DOHH2 (cell line): ENCODE results near the gene MAL.

Experiments used
- H3F3A ChIP-seq: fragments of 200-600 bp; sonication (generic), shearing (Covaris generic); 2 replicates; pipeline ENCODE4 v1.6.0; 2016; ENCODE audit warnings: antibody characterized with exemption, mild to moderate bottlenecking; ENCODE audit not compliant: control insufficient read depth, insufficient read depth
- H3K27ac ChIP-seq: fragments of 200-600 bp; sonication (generic); 2 replicates; pipeline ENCODE4 v1.5.1; 2014; ENCODE audit warnings: low read depth, mild to moderate bottlenecking, low read length, moderate library complexity
- H3K27me3 ChIP-seq: fragments of 200-600 bp; sonication (generic); 2 replicates; pipeline ENCODE4 v1.6.1; 2014; ENCODE audit warnings: mild to moderate bottlenecking, low read length, mixed read lengths; ENCODE audit not compliant: control insufficient read depth
- H3K36me3 ChIP-seq: fragments of 200-600 bp; sonication (generic); 2 replicates; pipeline ENCODE4 v1.6.1; 2014; ENCODE audit warnings: mild to moderate bottlenecking, low read length, moderate library complexity, mixed read lengths; ENCODE audit not compliant: control insufficient read depth
- H3K4me1 ChIP-seq: fragments of 200-600 bp; sonication (generic); 2 replicates; pipeline ENCODE4 v1.6.1; 2014; ENCODE audit warnings: mild to moderate bottlenecking, low read length, mixed read lengths; ENCODE audit not compliant: control insufficient read depth
- H3K4me2 ChIP-seq: fragments of 200-600 bp; sonication (generic); 2 replicates; pipeline ENCODE4 v1.6.0; 2014; ENCODE audit warnings: mild to moderate bottlenecking, low read length, moderate library complexity
- H3K4me3 ChIP-seq: fragments of 200-600 bp; sonication (generic); 2 replicates; pipeline ENCODE4 v1.5.1; 2014; ENCODE audit warnings: mild to moderate bottlenecking, low read length, mixed read lengths
- H3K79me2 ChIP-seq: fragments of 200-600 bp; sonication (generic); 2 replicates; pipeline ENCODE4 v1.6.1; 2014; ENCODE audit warnings: mild to moderate bottlenecking, low read length, mixed read lengths; ENCODE audit not compliant: control insufficient read depth
- H3K9me2 ChIP-seq: fragments of 200-600 bp; sonication (generic); replicated peaks from 2 replicates; pipeline ENCODE4 v1.6.1; 2014; ENCODE audit warnings: mild to moderate bottlenecking, low read length, mixed read lengths; ENCODE audit not compliant: control insufficient read depth
- H3K9me3 ChIP-seq: fragments of 200-600 bp; sonication (generic); 2 replicates; pipeline ENCODE4 v1.6.1; 2014; ENCODE audit warnings: antibody characterized with exemption, low read length, mixed read lengths; ENCODE audit not compliant: control insufficient read depth, insufficient read depth
- H4K20me1 ChIP-seq: fragments of 200-600 bp; sonication (generic); 2 replicates; pipeline ENCODE4 v1.6.0; 2014; ENCODE audit warnings: low read depth, mild to moderate bottlenecking, antibody characterized with exemption, low read length, moderate library complexity; ENCODE audit not compliant: control insufficient read depth, insufficient read depth
- EZH2phosphoT487 ChIP-seq: fragments of 200-600 bp; sonication (generic); IDR thresholded peaks from 2 replicates; pipeline ENCODE4 v1.6.1; 2017; ENCODE audit warnings: borderline replicate concordance, mild to moderate bottlenecking, antibody characterized with exemption, low read length, moderate library complexity, mixed read lengths
- TF ChIP-seq, protein P1 (sequence below): fragments of 200-600 bp; sonication (generic); IDR thresholded peaks from one replicate; pipeline ENCODE4 v1.5.1; 2014; ENCODE audit warnings: antibody characterized with exemption, mild to moderate bottlenecking, low read depth, low read length; ENCODE audit not compliant: poor library complexity, severe bottlenecking

The MAL gene

DNA sequence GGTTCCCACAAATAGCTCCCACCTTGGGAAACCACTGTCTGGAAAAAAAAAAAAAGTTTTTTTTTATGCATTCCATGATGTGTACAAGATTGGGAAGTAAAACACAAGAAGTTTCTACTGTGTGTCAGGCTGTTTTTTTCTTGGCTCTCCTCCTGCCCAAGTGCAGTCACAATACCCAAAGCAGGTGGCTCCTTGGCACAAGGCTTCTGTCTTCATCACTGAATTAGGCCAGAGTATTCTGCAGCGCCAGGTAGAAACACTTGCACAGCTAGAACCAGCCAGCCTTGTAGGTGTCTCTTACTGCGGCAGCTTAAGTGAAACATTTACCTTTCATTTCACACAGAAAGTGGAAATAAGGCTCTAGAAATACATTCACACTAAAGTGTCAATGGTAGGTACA lies 23.8 kb upstream of the MAL start:
- Histone ChIP-seq H3K9me3 (no peaks in the 10 kb centered on the region), H3F3A (no peaks in the 10 kb centered on the region), H4K20me1 (no peaks in the 10 kb centered on the region), H3K4me1 (no peaks in the 10 kb centered on the region), H3K27ac (no peak overlapping the region), H3K4me3 (no peak overlapping the region), H3K4me2 (no peak overlapping the region), H3K36me3 (no peaks in the 10 kb centered on the region), H3K9me2 (no peaks in the 10 kb centered on the region), H3K27me3 (no peaks in the 10 kb centered on the region), H3K79me2 (no peaks in the 10 kb centered on the region)
- TF ChIP-seq, protein P1, sequence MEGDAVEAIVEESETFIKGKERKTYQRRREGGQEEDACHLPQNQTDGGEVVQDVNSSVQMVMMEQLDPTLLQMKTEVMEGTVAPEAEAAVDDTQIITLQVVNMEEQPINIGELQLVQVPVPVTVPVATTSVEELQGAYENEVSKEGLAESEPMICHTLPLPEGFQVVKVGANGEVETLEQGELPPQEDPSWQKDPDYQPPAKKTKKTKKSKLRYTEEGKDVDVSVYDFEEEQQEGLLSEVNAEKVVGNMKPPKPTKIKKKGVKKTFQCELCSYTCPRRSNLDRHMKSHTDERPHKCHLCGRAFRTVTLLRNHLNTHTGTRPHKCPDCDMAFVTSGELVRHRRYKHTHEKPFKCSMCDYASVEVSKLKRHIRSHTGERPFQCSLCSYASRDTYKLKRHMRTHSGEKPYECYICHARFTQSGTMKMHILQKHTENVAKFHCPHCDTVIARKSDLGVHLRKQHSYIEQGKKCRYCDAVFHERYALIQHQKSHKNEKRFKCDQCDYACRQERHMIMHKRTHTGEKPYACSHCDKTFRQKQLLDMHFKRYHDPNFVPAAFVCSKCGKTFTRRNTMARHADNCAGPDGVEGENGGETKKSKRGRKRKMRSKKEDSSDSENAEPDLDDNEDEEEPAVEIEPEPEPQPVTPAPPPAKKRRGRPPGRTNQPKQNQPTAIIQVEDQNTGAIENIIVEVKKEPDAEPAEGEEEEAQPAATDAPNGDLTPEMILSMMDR, result no peak
- TF ChIP-seq EZH2phosphoT487, result no peak

DNA sequence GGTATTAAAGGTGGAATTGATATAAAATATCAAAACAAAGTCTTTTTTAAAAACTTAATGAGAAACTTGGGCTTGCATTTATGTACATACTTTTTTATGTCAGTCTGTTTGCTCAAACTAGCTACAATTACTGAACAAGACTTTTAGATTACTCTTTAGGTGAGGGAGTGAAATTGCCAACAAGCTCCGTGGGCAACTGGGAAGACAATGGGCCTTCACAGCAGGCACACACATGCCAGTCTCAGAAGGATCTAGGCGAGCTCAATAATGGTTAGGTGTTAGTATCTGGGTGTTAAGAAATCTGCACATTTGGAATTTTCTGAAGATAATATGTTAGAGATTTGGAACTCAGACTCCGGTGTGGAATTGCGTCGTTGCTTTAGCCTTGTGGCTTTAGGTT lies 23.0 kb upstream of the MAL start:
- Histone ChIP-seq H3K9me2 (no peaks in the 10 kb centered on the region), H3K27me3 (no peaks in the 10 kb centered on the region), H3K4me2 (no peak overlapping the region), H3K27ac (no peak overlapping the region), H3K79me2 (no peaks in the 10 kb centered on the region), H4K20me1 (no peaks in the 10 kb centered on the region), H3K4me1 (no peaks in the 10 kb centered on the region), H3F3A (no peaks in the 10 kb centered on the region), H3K9me3 (no peaks in the 10 kb centered on the region), H3K36me3 (no peaks in the 10 kb centered on the region), H3K4me3 (no peak overlapping the region)
- TF ChIP-seq, protein P1, result no peak
- TF ChIP-seq EZH2phosphoT487, result no peak

- no peak for TF ChIP-seq EZH2phosphoT487
- TF ChIP-seq, protein P1, result no peak
- no peaks in the 10 kb centered on the region for H3F3A ChIP-seq
- H3K79me2 ChIP-seq, result no peaks in the 10 kb centered on the region
- H3K36me3 ChIP-seq, result no peaks in the 10 kb centered on the region
- no peaks in the 10 kb centered on the region for H3K9me3 ChIP-seq
- H3K9me2 ChIP-seq, result no peaks in the 10 kb centered on the region
- H3K4me3 ChIP-seq, result no peak overlapping the region
- no peaks in the 10 kb centered on the region for H4K20me1 ChIP-seq
- no peaks in the 10 kb centered on the region for H3K27me3 ChIP-seq
- no peak overlapping the region for H3K27ac ChIP-seq
- no peaks in the 10 kb centered on the region for H3K4me1 ChIP-seq
- H3K4me2 ChIP-seq, result no peak overlapping the region
Measured at GRCh38 chr2:95004287-95004686, 21.2 kb upstream of the MAL start.

DNA sequence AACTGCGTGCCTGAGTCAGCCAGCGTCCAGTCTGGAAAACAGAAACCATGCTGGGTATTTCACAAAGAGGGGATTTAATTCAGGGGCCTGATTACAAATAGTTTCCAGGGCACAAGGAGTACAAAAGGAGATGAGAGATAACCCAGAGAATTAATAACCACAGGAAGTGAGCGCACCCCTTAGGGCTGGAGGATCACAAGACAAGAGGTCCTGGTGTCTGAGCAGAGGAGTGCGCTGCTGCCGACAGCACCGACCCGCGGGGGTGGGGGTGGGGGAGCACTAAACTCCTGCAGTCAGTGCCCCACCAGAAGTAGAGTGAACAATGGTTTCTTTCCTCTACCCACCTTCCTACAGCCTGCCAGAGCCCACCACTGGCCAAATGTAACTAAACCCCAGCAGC lies 20.8 kb upstream of the MAL start:
- Histone ChIP-seq H3K27me3 (no peaks in the 10 kb centered on the region), H3K9me3 (no peaks in the 10 kb centered on the region), H3K79me2 (no peaks in the 10 kb centered on the region), H3K36me3 (no peaks in the 10 kb centered on the region), H3K4me1 (no peaks in the 10 kb centered on the region), H3F3A (no peaks in the 10 kb centered on the region), H4K20me1 (no peaks in the 10 kb centered on the region), H3K4me3 (no peak overlapping the region), H3K9me2 (no peaks in the 10 kb centered on the region), H3K4me2 (no peak overlapping the region), H3K27ac (no peak overlapping the region)
- no peak for TF ChIP-seq EZH2phosphoT487
- TF ChIP-seq, protein P1, result no peak
